Measurements from ENCODE around the gene THAP11.

DNA sequence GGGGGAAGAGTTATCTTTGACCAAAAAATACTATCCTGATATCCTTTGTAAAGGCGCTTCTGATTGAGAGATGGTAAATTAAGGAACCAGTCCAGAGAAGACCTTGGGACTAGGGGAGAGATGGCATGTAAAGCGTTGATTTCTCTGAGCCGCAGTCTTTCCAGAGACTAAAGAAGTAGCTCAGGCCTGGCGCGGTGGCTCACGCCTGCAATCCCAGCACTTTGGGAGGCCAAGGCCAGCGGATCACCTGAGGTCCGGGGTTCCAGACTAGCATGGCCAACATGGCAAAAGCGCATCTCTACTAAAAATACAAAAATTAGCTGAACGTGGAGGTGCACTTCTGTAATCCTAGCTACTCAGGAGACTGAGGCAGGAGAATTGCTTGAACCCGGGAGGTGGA, 6.0 kb downstream of the THAP11 start:
- TF ChIP-seq, protein P1, sequence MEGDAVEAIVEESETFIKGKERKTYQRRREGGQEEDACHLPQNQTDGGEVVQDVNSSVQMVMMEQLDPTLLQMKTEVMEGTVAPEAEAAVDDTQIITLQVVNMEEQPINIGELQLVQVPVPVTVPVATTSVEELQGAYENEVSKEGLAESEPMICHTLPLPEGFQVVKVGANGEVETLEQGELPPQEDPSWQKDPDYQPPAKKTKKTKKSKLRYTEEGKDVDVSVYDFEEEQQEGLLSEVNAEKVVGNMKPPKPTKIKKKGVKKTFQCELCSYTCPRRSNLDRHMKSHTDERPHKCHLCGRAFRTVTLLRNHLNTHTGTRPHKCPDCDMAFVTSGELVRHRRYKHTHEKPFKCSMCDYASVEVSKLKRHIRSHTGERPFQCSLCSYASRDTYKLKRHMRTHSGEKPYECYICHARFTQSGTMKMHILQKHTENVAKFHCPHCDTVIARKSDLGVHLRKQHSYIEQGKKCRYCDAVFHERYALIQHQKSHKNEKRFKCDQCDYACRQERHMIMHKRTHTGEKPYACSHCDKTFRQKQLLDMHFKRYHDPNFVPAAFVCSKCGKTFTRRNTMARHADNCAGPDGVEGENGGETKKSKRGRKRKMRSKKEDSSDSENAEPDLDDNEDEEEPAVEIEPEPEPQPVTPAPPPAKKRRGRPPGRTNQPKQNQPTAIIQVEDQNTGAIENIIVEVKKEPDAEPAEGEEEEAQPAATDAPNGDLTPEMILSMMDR (IDR thresholded peaks at IDR 0.05; ENCODE audit: borderline replicate concordance, extremely low read depth, low read length, poor library complexity, severe bottlenecking) = no peak
- TF ChIP-seq EZH2 (IDR thresholded peaks at IDR 0.05; ENCODE audit: borderline replicate concordance, low read depth, low read length, severe bottlenecking) = no peak
